GM19397 (cell line): ENCODE results near the gene LZTS2.

Experiments
- ATAC-seq: cut with Tn5 transposase; IDR thresholded peaks from one replicate; pipeline ENCODE4 v1.9.1; 2021; ENCODE audit warnings: mild to moderate bottlenecking, moderate library complexity; ENCODE audit not compliant: unreplicated experiment

The LZTS2 gene

GRCh38 chr10:100998183-100998990, 1.2 kb upstream of the LZTS2 start:
- ATAC-seq, result peak; percentile 29

- ATAC-seq, result peak; percentile 46
Measured at GRCh38 chr10:100998991-100999741, 442 bp upstream of the LZTS2 start.

- no peak for ATAC-seq
Measured at GRCh38 chr10:101000127-101000914, 713 bp downstream of the LZTS2 start.

- no peak for ATAC-seq
Measured at GRCh38 chr10:101000915-101001658, 1.5 kb downstream of the LZTS2 start.

GRCh38 chr10:101001659-101002035, 2.0 kb downstream of the LZTS2 start:
- ATAC-seq, result no peak

GRCh38 chr10:101002456-101002855, 2.8 kb downstream of the LZTS2 start:
- no peak for ATAC-seq

- ATAC-seq, result no peak
Measured at GRCh38 chr10:101003639-101004206, 4.1 kb downstream of the LZTS2 start.

- ATAC-seq, result no peak
Measured at GRCh38 chr10:101005361-101005760, 5.8 kb downstream of the LZTS2 start.

- no peak for ATAC-seq
Measured at GRCh38 chr10:101005869-101006567, 6.4 kb downstream of the LZTS2 start.

GRCh38 chr10:101006593-101007098, 7.0 kb downstream of the LZTS2 start:
- ATAC-seq, result no peak

- ATAC-seq, result no peak
Measured at GRCh38 chr10:101007099-101007711, 7.6 kb downstream of the LZTS2 start.

- no peak for ATAC-seq
Measured at GRCh38 chr10:101007915-101008822, 8.6 kb downstream of the LZTS2 start.

GRCh38 chr10:101008823-101009423, 9.3 kb downstream of the LZTS2 start:
- ATAC-seq, result no peak

GRCh38 chr10:101010329-101010728, 10.7 kb downstream of the LZTS2 start:
- no peak for ATAC-seq

GRCh38 chr10:101011517-101012423, 12.2 kb downstream of the LZTS2 start:
- ATAC-seq, result no peak

- ATAC-seq, result peak; percentile 67
Measured at GRCh38 chr10:101012525-101013364, 13.1 kb downstream of the LZTS2 start.
